ENCODE results near the gene OBSL1.

OBSL1 gene

DNA sequence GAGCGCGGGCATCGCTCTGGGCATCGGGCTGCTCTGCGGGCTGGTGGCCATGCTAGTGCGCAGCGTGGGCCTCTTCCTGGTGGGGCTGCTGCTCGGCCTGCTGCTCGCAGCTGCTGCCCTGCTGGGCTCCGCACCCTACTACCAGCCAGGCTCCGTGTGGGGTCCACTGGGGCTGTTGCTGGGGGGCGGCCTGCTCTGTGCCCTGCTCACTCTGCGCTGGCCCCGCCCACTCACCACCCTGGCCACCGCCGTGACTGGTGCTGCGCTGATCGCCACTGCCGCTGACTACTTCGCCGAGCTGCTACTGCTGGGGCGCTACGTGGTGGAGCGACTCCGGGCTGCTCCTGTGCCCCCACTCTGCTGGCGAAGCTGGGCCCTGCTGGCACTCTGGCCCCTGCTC, 23.7 kb downstream of the OBSL1 start:
- TF ChIP-seq TEAD4 (IDR thresholded peaks at IDR 0.05): no peak
- no peak for TF ChIP-seq YY1 (IDR thresholded peaks at IDR 0.05; ENCODE audit: low read depth)
- no peak for TF ChIP-seq TAF1 (IDR thresholded peaks at IDR 0.05; ENCODE audit: low read depth)
- no peak for TF ChIP-seq TCF12 (IDR thresholded peaks at IDR 0.05; ENCODE audit: low read depth)
- no peak for TF ChIP-seq ZBTB7A (IDR thresholded peaks at IDR 0.05; ENCODE audit: low read depth)
- TF ChIP-seq CEBPB (IDR thresholded peaks at IDR 0.05): no peak
- TF ChIP-seq EP300 (IDR thresholded peaks at IDR 0.05; ENCODE audit: borderline replicate concordance): no peak
- TF ChIP-seq, protein P1, sequence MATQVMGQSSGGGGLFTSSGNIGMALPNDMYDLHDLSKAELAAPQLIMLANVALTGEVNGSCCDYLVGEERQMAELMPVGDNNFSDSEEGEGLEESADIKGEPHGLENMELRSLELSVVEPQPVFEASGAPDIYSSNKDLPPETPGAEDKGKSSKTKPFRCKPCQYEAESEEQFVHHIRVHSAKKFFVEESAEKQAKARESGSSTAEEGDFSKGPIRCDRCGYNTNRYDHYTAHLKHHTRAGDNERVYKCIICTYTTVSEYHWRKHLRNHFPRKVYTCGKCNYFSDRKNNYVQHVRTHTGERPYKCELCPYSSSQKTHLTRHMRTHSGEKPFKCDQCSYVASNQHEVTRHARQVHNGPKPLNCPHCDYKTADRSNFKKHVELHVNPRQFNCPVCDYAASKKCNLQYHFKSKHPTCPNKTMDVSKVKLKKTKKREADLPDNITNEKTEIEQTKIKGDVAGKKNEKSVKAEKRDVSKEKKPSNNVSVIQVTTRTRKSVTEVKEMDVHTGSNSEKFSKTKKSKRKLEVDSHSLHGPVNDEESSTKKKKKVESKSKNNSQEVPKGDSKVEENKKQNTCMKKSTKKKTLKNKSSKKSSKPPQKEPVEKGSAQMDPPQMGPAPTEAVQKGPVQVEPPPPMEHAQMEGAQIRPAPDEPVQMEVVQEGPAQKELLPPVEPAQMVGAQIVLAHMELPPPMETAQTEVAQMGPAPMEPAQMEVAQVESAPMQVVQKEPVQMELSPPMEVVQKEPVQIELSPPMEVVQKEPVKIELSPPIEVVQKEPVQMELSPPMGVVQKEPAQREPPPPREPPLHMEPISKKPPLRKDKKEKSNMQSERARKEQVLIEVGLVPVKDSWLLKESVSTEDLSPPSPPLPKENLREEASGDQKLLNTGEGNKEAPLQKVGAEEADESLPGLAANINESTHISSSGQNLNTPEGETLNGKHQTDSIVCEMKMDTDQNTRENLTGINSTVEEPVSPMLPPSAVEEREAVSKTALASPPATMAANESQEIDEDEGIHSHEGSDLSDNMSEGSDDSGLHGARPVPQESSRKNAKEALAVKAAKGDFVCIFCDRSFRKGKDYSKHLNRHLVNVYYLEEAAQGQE (IDR thresholded peaks at IDR 0.05; ENCODE audit: low read depth): no peak

DNA sequence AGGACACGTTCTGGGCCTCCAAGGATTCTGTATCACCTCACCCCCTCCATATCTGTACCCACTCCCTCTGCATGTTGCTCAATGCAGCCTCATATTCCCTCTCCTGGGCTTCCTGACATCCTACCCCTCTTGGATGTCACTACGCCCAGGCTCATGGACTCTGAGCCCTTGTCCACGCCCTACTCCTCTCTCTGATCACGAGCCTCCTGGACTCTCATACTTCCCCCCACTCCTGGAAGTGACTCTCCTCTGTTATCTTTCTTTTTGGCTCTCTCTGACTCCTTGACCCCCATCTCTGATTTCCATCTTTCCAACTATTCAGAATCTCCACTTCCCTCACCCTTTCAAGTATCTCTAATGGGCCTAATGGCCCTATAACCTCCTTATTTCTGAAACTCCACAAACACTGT, 25.4 kb downstream of the OBSL1 start:
- TF ChIP-seq NFIC (IDR thresholded peaks at IDR 0.05): no peak
- no peak for TF ChIP-seq CEBPB (IDR thresholded peaks at IDR 0.05)
- no peak for TF ChIP-seq RAD21 (IDR thresholded peaks at IDR 0.05; ENCODE audit: low read depth)
- TF ChIP-seq CREB1 (IDR thresholded peaks at IDR 0.05; ENCODE audit: low read depth): no peak
- no peak for TF ChIP-seq TCF12 (IDR thresholded peaks at IDR 0.05; ENCODE audit: low read depth)
- TF ChIP-seq, protein P1 (IDR thresholded peaks at IDR 0.05; ENCODE audit: low read depth): no peak
- TF ChIP-seq USF1 (IDR thresholded peaks at IDR 0.05): no peak
- TF ChIP-seq MAX (IDR thresholded peaks at IDR 0.05): no peak
- no peak for TF ChIP-seq ZBTB7A (IDR thresholded peaks at IDR 0.05; ENCODE audit: low read depth)
- TF ChIP-seq EP300 (IDR thresholded peaks at IDR 0.05; ENCODE audit: borderline replicate concordance): no peak
- no peak for TF ChIP-seq FOXM1 (IDR thresholded peaks at IDR 0.05; ENCODE audit: borderline replicate concordance, low read depth)
- TF ChIP-seq TAF1 (IDR thresholded peaks at IDR 0.05; ENCODE audit: low read depth): no peak
- no peak for TF ChIP-seq YY1 (IDR thresholded peaks at IDR 0.05; ENCODE audit: low read depth)
- TF ChIP-seq EGR1 (IDR thresholded peaks at IDR 0.05): no peak
- TF ChIP-seq TEAD4 (IDR thresholded peaks at IDR 0.05): no peak

DNA sequence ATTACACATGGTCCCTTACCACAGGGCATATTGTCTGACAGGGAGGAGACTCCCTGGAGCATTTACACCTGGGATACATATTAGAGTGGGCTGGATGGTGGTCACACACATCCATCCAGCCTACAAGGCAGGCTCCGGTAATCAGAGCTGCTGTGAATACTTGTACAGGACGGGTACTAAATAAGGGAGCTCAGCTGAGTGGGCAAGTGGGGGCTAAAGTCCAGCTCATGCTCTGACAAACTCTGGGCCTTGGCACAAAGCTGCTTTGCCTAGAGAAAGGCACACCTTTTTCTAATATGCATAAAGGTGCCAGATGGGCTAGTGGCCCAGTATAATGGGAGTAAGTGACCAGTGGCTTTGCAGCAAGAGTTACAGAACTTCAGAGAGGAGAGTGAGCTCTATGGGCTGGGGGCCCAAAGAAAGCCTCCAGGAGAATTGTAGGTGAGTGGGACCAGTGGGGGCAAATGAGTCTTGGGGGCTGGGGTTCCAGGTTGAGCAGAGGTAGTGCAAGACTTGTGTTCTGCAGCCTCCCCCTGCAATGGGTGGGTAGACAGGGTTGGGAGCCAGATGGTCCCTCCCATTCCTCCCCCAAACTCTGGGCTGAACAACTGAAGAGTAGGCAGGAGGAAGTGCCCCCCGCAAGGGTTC, 25.9 kb downstream of the OBSL1 start:
- TF ChIP-seq CEBPB (IDR thresholded peaks at IDR 0.05) (no peak), USF1 (IDR thresholded peaks at IDR 0.05) (no peak), YY1 (IDR thresholded peaks at IDR 0.05; ENCODE audit: low read depth) (no peak), RAD21 (IDR thresholded peaks at IDR 0.05; ENCODE audit: low read depth) (no peak), TCF12 (IDR thresholded peaks at IDR 0.05; ENCODE audit: low read depth) (no peak), ZBTB7A (IDR thresholded peaks at IDR 0.05; ENCODE audit: low read depth) (no peak), TEAD4 (IDR thresholded peaks at IDR 0.05) (no peak), MAX (IDR thresholded peaks at IDR 0.05) (no peak), EP300 (IDR thresholded peaks at IDR 0.05; ENCODE audit: borderline replicate concordance) (no peak), EGR1 (IDR thresholded peaks at IDR 0.05) (no peak), FOXM1 (IDR thresholded peaks at IDR 0.05; ENCODE audit: borderline replicate concordance, low read depth) (no peak), CREB1 (IDR thresholded peaks at IDR 0.05; ENCODE audit: low read depth) (no peak), NFIC (IDR thresholded peaks at IDR 0.05) (no peak)
- TF ChIP-seq, protein P1 (IDR thresholded peaks at IDR 0.05; ENCODE audit: low read depth): no peak

DNA sequence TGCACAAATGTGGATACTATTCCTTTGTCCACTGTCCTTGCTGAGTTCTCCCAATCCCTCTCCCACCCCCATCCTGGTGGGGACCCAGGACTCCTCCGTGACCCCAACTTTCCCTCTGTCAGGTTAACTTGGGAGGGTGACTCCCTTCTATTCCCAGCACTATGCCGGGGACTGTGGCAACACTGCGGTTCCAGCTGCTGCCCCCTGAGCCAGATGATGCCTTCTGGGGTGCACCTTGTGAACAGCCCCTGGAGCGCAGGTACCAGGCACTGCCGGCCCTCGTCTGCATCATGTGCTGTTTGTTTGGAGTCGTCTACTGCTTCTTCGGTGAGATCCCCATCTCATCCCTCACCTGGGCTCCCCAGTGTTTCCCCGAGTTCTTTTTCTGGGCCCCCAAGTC, 26.8 kb downstream of the OBSL1 start:
- no peak for TF ChIP-seq EGR1 (IDR thresholded peaks at IDR 0.05)
- TF ChIP-seq EP300 (IDR thresholded peaks at IDR 0.05; ENCODE audit: borderline replicate concordance): no peak
- no peak for TF ChIP-seq MAX (IDR thresholded peaks at IDR 0.05)
- TF ChIP-seq TAF1 (IDR thresholded peaks at IDR 0.05; ENCODE audit: low read depth): no peak
- no peak for TF ChIP-seq TEAD4 (IDR thresholded peaks at IDR 0.05)
- TF ChIP-seq RAD21 (IDR thresholded peaks at IDR 0.05; ENCODE audit: low read depth): no peak
- no peak for TF ChIP-seq CREB1 (IDR thresholded peaks at IDR 0.05; ENCODE audit: low read depth)
- TF ChIP-seq CEBPB (IDR thresholded peaks at IDR 0.05): no peak
- TF ChIP-seq NFIC (IDR thresholded peaks at IDR 0.05): no peak
- no peak for TF ChIP-seq TCF12 (IDR thresholded peaks at IDR 0.05; ENCODE audit: low read depth)
- TF ChIP-seq YY1 (IDR thresholded peaks at IDR 0.05; ENCODE audit: low read depth): no peak
- no peak for TF ChIP-seq FOXM1 (IDR thresholded peaks at IDR 0.05; ENCODE audit: borderline replicate concordance, low read depth)
- no peak for TF ChIP-seq ZBTB7A (IDR thresholded peaks at IDR 0.05; ENCODE audit: low read depth)
- TF ChIP-seq USF1 (IDR thresholded peaks at IDR 0.05): no peak
- TF ChIP-seq, protein P1 (IDR thresholded peaks at IDR 0.05; ENCODE audit: low read depth): no peak
